Skeletal muscle tissue (tissue), 4 donors: ENCODE measurements around the gene GABRA4. TPM values are rescaled to one million over a fixed set of nuclear protein-coding genes. Genes with fewer than 3 reads are reported as not detected.
A peak's percentile ranks its signal among the peaks of the same experiment; 100 is the strongest.

Experiments
- H3K27ac ChIP-seq: one replicate; pipeline ENCODE4 v1.7.0; 2013; ENCODE audit warnings: mild to moderate bottlenecking, low read depth, low read length, inconsistent platforms
- H3K27me3 ChIP-seq, 3 donors: one replicate each; pipeline ENCODE4 v1.7.0; 2013; ENCODE audit warnings: low read length in 3 of 3; ENCODE audit not compliant: control insufficient read depth in 3 of 3, insufficient read depth in 3 of 3
- H3K36me3 ChIP-seq, 3 donors: one replicate each; pipeline ENCODE4 v1.7.0; 2013; ENCODE audit warnings: low read length in 3 of 3; ENCODE audit not compliant: control insufficient read depth in 3 of 3, insufficient read depth in 3 of 3
- H3K4me1 ChIP-seq, 3 donors: one replicate each; pipeline ENCODE4 v1.7.0; 2013; ENCODE audit warnings: low read length in 3 of 3, mild to moderate bottlenecking in 3 of 3; ENCODE audit not compliant: control insufficient read depth in 3 of 3, insufficient read depth in 3 of 3
- H3K4me3 ChIP-seq, 3 donors: one replicate each; pipeline ENCODE4 v1.7.0; 2013; ENCODE audit warnings: low read length in 3 of 3
- H3K9ac ChIP-seq, 3 donors: one replicate each; pipeline ENCODE4 v1.7.0; 2013; ENCODE audit warnings: low read length in 3 of 3, mild to moderate bottlenecking in 3 of 3, moderate library complexity in 2 of 3, low read depth in 1 of 3
- H3K9me3 ChIP-seq, 3 donors: one replicate each; pipeline ENCODE4 v1.7.0; 2013; ENCODE audit warnings: low read length in 3 of 3; ENCODE audit not compliant: control insufficient read depth in 3 of 3
- total RNA-seq: library from RNA; depleted of rRNA; stranded (reverse); fragments of >200 nt; gene quantifications from one replicate; pipeline ENCODE4 v1.2.3, GENCODE V29; 2014
- donor health status: Osteomylitis.

The GABRA4 gene
- under 0.01 TPM for total RNA-seq

- no peaks in the 10 kb centered on the region for H3K36me3 ChIP-seq
- H3K27me3 ChIP-seq, result peaks cover 20 to 24% (median 23%) of the 10 kb centered on the region in 3 donors
- H3K9ac ChIP-seq, result no peak within 1 kb of the TSS
- H3K9me3 ChIP-seq, result no peaks in the 10 kb centered on the region
- no peak within 1 kb of the TSS for H3K27ac ChIP-seq
- peak within 1 kb of the TSS in 1 of 3 donors; percentile 12 for H3K4me3 ChIP-seq
- peaks cover 0 to 11% (median 8%) of the 10 kb centered on the region in 3 donors for H3K4me1 ChIP-seq
These were observed at the start of gene GABRA4 for GRCh38 chr4:46993075-46994006. Gene GABRA4, minus strand, starts transcription at chr4:46993581. Its CDS starts 157 bp downstream, at chr4:46993424.

GRCh38 chr4:47040828-47041227, 47.4 kb upstream of the GABRA4 start:
- H3K9ac ChIP-seq, result no peak overlapping the region
- H3K4me1 ChIP-seq, result no peaks in the 10 kb centered on the region

GRCh38 chr4:47038263-47038662, 44.9 kb upstream of the GABRA4 start:
- H3K9ac ChIP-seq, result no peak overlapping the region
- no peak overlapping the region for H3K4me3 ChIP-seq

More at GRCh38 chr4:47040828-47041227, 47.4 kb upstream of the GABRA4 start:
- H3K27ac ChIP-seq, result no peak overlapping the region
- no peaks in the 10 kb centered on the region for H3K36me3 ChIP-seq
- no peaks in the 10 kb centered on the region for H3K9me3 ChIP-seq
- H3K27me3 ChIP-seq, result no peaks in the 10 kb centered on the region
- no peak overlapping the region for H3K4me3 ChIP-seq

GRCh38 chr4:47032405-47033106, 39.2 kb upstream of the GABRA4 start:
- Histone ChIP-seq H3K27ac (no peak overlapping the region), H3K9ac (no peak overlapping the region)

More at GRCh38 chr4:47038263-47038662, 44.9 kb upstream of the GABRA4 start:
- no peaks in the 10 kb centered on the region for H3K9me3 ChIP-seq
- no peaks in the 10 kb centered on the region for H3K36me3 ChIP-seq
- peaks cover 0 to under 1% (median 0%) of the 10 kb centered on the region in 3 donors for H3K27me3 ChIP-seq
- no peak overlapping the region for H3K27ac ChIP-seq
- no peaks in the 10 kb centered on the region for H3K4me1 ChIP-seq

GRCh38 chr4:47031751-47032404, 38.5 kb upstream of the GABRA4 start:
- Histone ChIP-seq H3K9me3 (peaks cover 0 to 3% (median 0%) of the 10 kb centered on the region in 3 donors), H3K9ac (no peak overlapping the region), H3K4me3 (peak overlapping the region; percentile 45 to 62 (median 57)), H3K4me1 (peaks cover 4 to 10% (median 10%) of the 10 kb centered on the region in 3 donors), H3K27ac (no peak overlapping the region), H3K27me3 (peaks cover 19 to 26% (median 23%) of the 10 kb centered on the region in 3 donors), H3K36me3 (no peaks in the 10 kb centered on the region)

More at GRCh38 chr4:47032405-47033106, 39.2 kb upstream of the GABRA4 start:
- Histone ChIP-seq H3K27me3 (peaks cover 19 to 26% (median 23%) of the 10 kb centered on the region in 3 donors), H3K4me3 (peak overlapping the region; percentile 31 to 57 (median 45)), H3K4me1 (peaks cover 4 to 10% (median 10%) of the 10 kb centered on the region in 3 donors), H3K36me3 (no peaks in the 10 kb centered on the region), H3K9me3 (peaks cover 0 to 3% (median 0%) of the 10 kb centered on the region in 3 donors)

- Histone ChIP-seq H3K36me3 (no peaks in the 10 kb centered on the region), H3K27ac (no peak within 1 kb of the TSS), H3K9ac (peak within 1 kb of the TSS in 1 of 3 donors; percentile 47)
These were observed 37.8 kb upstream of the GABRA4 start, which contains the start of gene GABRB1 for GRCh38 chr4:47031011-47031678. Gene GABRB1, plus strand, starts transcription at chr4:47031567.

GRCh38 chr4:47017494-47017893, 24.1 kb upstream of the GABRA4 start:
- Histone ChIP-seq H3K9me3 (no peaks in the 10 kb centered on the region), H3K27me3 (no peaks in the 10 kb centered on the region), H3K27ac (no peak overlapping the region), H3K4me1 (no peaks in the 10 kb centered on the region), H3K9ac (no peak overlapping the region), H3K4me3 (no peak overlapping the region), H3K36me3 (no peaks in the 10 kb centered on the region)

More at GRCh38 chr4:47031011-47031678, 37.8 kb upstream of the GABRA4 start, which contains the start of gene GABRB1:
- H3K4me1 ChIP-seq, result peaks cover 4 to 10% (median 10%) of the 10 kb centered on the region in 3 donors
- peaks cover 19 to 26% (median 23%) of the 10 kb centered on the region in 3 donors for H3K27me3 ChIP-seq
- H3K4me3 ChIP-seq, result peak within 1 kb of the TSS; percentile 45 to 62 (median 57)
- H3K9me3 ChIP-seq, result peaks cover 0 to 3% (median 0%) of the 10 kb centered on the region in 3 donors

GRCh38 chr4:47017081-47017480, 23.7 kb upstream of the GABRA4 start:
- no peak overlapping the region for H3K9ac ChIP-seq
- no peak overlapping the region for H3K27ac ChIP-seq
- H3K27me3 ChIP-seq, result no peaks in the 10 kb centered on the region
- H3K4me3 ChIP-seq, result no peak overlapping the region
- H3K36me3 ChIP-seq, result no peaks in the 10 kb centered on the region
- H3K4me1 ChIP-seq, result no peaks in the 10 kb centered on the region
- no peaks in the 10 kb centered on the region for H3K9me3 ChIP-seq

- Histone ChIP-seq H3K4me3 (no peak overlapping the region), H3K4me1 (no peaks in the 10 kb centered on the region), H3K27ac (no peak overlapping the region), H3K36me3 (no peaks in the 10 kb centered on the region), H3K9ac (no peak overlapping the region), H3K27me3 (no peaks in the 10 kb centered on the region), H3K9me3 (no peaks in the 10 kb centered on the region)
These were observed 20.0 kb upstream of the GABRA4 start for GRCh38 chr4:47013373-47013772.
